ENCODE results near the gene PCDHGC5. TPM values are rescaled to one million over a fixed set of nuclear protein-coding genes. Genes with fewer than 3 reads are reported as not detected.

PCDHGC5 gene
- total and polyA plus RNA-seq, 5 experiments from 2014 or later = not detected

- H3K4me1 Mint-ChIP-seq = peaks cover 21 to 54% (median 47%) of the 10 kb centered on the region in 4 donors
- POLR2A ChIA-PET = no interaction called here
- no peak for DNase-seq
- H3K4me3 Mint-ChIP-seq = no peak overlapping the region
- ATAC-seq = no peak
- H3K36me3 Mint-ChIP-seq = peaks cover 4 to 24% (median 4%) of the 10 kb centered on the region in 3 donors
- H3K27ac Mint-ChIP-seq = peak overlapping the region in 4 of 10 donors; percentile 16 to 69 (median 53)
- H3K9me3 Mint-ChIP-seq = no peaks in the 10 kb centered on the region
- H3K27me3 Mint-ChIP-seq = no peaks in the 10 kb centered on the region
Measured at GRCh38 chr5:141517312-141517711, 28.4 kb downstream of the PCDHGC5 start.

- ATAC-seq (no peak), DNase-seq (no peak)
- Mint-ChIP-seq H3K4me3 (no peak overlapping the region), H3K36me3 (peaks cover 4 to 26% (median 4%) of the 10 kb centered on the region in 3 donors), H3K9me3 (no peaks in the 10 kb centered on the region), H3K4me1 (peaks cover 17 to 54% (median 44%) of the 10 kb centered on the region in 4 donors), H3K27ac (peak overlapping the region in 3 of 10 donors; percentile 24 to 70 (median 50)), H3K27me3 (no peaks in the 10 kb centered on the region)
- POLR2A ChIA-PET = no interaction called here
Measured at GRCh38 chr5:141517880-141518617, 29.2 kb downstream of the PCDHGC5 start.

GRCh38 chr5:141518618-141519015 lies 29.7 kb downstream of the PCDHGC5 start:
- no peak for DNase-seq
- POLR2A ChIA-PET = no interaction called here
- no peak for ATAC-seq
- H3K36me3 Mint-ChIP-seq = peaks cover 4 to 29% (median 4%) of the 10 kb centered on the region in 3 donors
- H3K4me3 Mint-ChIP-seq = no peak overlapping the region
- H3K27ac Mint-ChIP-seq = peak overlapping the region in 4 of 10 donors; percentile 19 to 50 (median 30)
- no peaks in the 10 kb centered on the region for H3K9me3 Mint-ChIP-seq
- H3K27me3 Mint-ChIP-seq = no peaks in the 10 kb centered on the region
- peaks cover 15 to 51% (median 40%) of the 10 kb centered on the region in 4 donors for H3K4me1 Mint-ChIP-seq

- peak overlapping the region in 2 of 10 donors; percentile 31 to 41 for H3K27ac Mint-ChIP-seq
- POLR2A ChIA-PET = no interaction called here
- peaks cover 10 to 45% (median 35%) of the 10 kb centered on the region in 4 donors for H3K4me1 Mint-ChIP-seq
- H3K9me3 Mint-ChIP-seq = no peaks in the 10 kb centered on the region
- ATAC-seq = no peak
- no peak for DNase-seq
- no peak overlapping the region for H3K4me3 Mint-ChIP-seq
- no peaks in the 10 kb centered on the region for H3K27me3 Mint-ChIP-seq
- peaks cover 0 to 34% (median 4%) of the 10 kb centered on the region in 3 donors for H3K36me3 Mint-ChIP-seq
Measured at GRCh38 chr5:141519605-141520565, 31.0 kb downstream of the PCDHGC5 start.

- Mint-ChIP-seq H3K4me3 (no peak overlapping the region), H3K36me3 (peaks cover 0 to 32% (median 13%) of the 10 kb centered on the region in 3 donors), H3K27me3 (no peaks in the 10 kb centered on the region), H3K9me3 (no peaks in the 10 kb centered on the region), H3K4me1 (peaks cover 12 to 39% (median 34%) of the 10 kb centered on the region in 4 donors), H3K27ac (peak overlapping the region in 3 of 10 donors; percentile 41 to 83 (median 79))
- no peak for ATAC-seq
- DNase-seq = no peak
- POLR2A ChIA-PET = interaction anchor here (1.4 kb wide), 1 partner anchor 201 kb away, joined by 5 read pairs; the partner anchor contains the start of gene TAF7
Measured at GRCh38 chr5:141521244-141521781, 32.4 kb downstream of the PCDHGC5 start.

- no peaks in the 10 kb centered on the region for H3K9me3 Mint-ChIP-seq
- DNase-seq (no peak), ATAC-seq (no peak)
- peak overlapping the region in 3 of 10 donors; percentile 3 to 38 (median 34) for H3K27ac Mint-ChIP-seq
- no peaks in the 10 kb centered on the region for H3K27me3 Mint-ChIP-seq
- H3K36me3 Mint-ChIP-seq = peaks cover 0 to 32% (median 13%) of the 10 kb centered on the region in 3 donors
- H3K4me1 Mint-ChIP-seq = peaks cover 11 to 38% (median 26%) of the 10 kb centered on the region in 4 donors
- H3K4me3 Mint-ChIP-seq = no peak overlapping the region
- POLR2A ChIA-PET = no interaction called here
Measured at GRCh38 chr5:141522301-141522700, 33.4 kb downstream of the PCDHGC5 start.

GRCh38 chr5:141523991-141524390 lies 35.1 kb downstream of the PCDHGC5 start:
- ATAC-seq (no peak), DNase-seq (no peak)
- Mint-ChIP-seq H3K4me1 (peaks cover 13 to 38% (median 26%) of the 10 kb centered on the region in 4 donors), H3K4me3 (no peak overlapping the region), H3K9me3 (no peaks in the 10 kb centered on the region), H3K27ac (peak overlapping the region in 3 of 10 donors; percentile 25 to 60 (median 59)), H3K27me3 (no peaks in the 10 kb centered on the region), H3K36me3 (peaks cover 0 to 37% (median 21%) of the 10 kb centered on the region in 3 donors)
- POLR2A ChIA-PET = interaction anchor here (1.5 to 1.8 kb wide), 2 partner anchors 11 to 204 kb away, joined by 5 read pairs; partner anchors contain the start of gene TAF7

- H3K27ac Mint-ChIP-seq = peak overlapping the region; percentile 39 to 86 (median 69)
- no peaks in the 10 kb centered on the region for H3K9me3 Mint-ChIP-seq
- peaks cover 13 to 37% (median 26%) of the 10 kb centered on the region in 4 donors for H3K4me1 Mint-ChIP-seq
- peak overlapping the region in 3 of 10 donors; percentile 5 to 54 (median 16) for H3K4me3 Mint-ChIP-seq
- H3K36me3 Mint-ChIP-seq = peaks cover 0 to 35% (median 21%) of the 10 kb centered on the region in 3 donors
- peak in 9 of 10 donors; percentile 17 to 69 (median 52) for DNase-seq
- POLR2A ChIA-PET = interaction anchor here (0.6 to 1.8 kb wide), 3 partner anchors 12 to 828 kb away, joined by 4 to 5 read pairs (median 5); partner anchors contain the start of gene TAF7
- peak; percentile 75 to 84 for ATAC-seq
- H3K27me3 Mint-ChIP-seq = no peaks in the 10 kb centered on the region
Measured at GRCh38 chr5:141524604-141525597, 36.0 kb downstream of the PCDHGC5 start.

GRCh38 chr5:141525653-141526052 lies 36.8 kb downstream of the PCDHGC5 start:
- Mint-ChIP-seq H3K4me3 (peak overlapping the region in 1 of 10 donors; percentile 54), H3K27me3 (no peaks in the 10 kb centered on the region), H3K27ac (peak overlapping the region in 7 of 10 donors; percentile 39 to 86 (median 66)), H3K4me1 (peaks cover 13 to 32% (median 26%) of the 10 kb centered on the region in 4 donors), H3K9me3 (no peaks in the 10 kb centered on the region), H3K36me3 (peaks cover 0 to 33% (median 21%) of the 10 kb centered on the region in 3 donors)
- DNase-seq = no peak
- POLR2A ChIA-PET = no interaction called here
- no peak for ATAC-seq

GRCh38 chr5:141527426-141527825 lies 38.5 kb downstream of the PCDHGC5 start:
- Mint-ChIP-seq H3K27ac (peak overlapping the region in 6 of 10 donors; percentile 11 to 85 (median 41)), H3K36me3 (peaks cover 0 to 19% (median 17%) of the 10 kb centered on the region in 3 donors)
- POLR2A ChIA-PET = interaction anchor here (0.6 kb wide), 1 partner anchor 16 kb away, joined by 3 read pairs; no protein-coding TSS in a partner anchor

More at GRCh38 chr5:141527426-141527825, 38.5 kb downstream of the PCDHGC5 start:
- Mint-ChIP-seq H3K9me3 (no peaks in the 10 kb centered on the region), H3K4me3 (no peak overlapping the region), H3K27me3 (no peaks in the 10 kb centered on the region), H3K4me1 (peaks cover 11 to 24% (median 20%) of the 10 kb centered on the region in 4 donors)
- no peak for ATAC-seq
- DNase-seq = no peak

Data from naive thymus-derived CD8-positive, alpha-beta T cell (primary cell).